Thyroid gland (tissue), 4 donors: ENCODE results near the gene MARCKS.

Experiments
- POLR2A ChIP-seq, 2 donors: fragments of 450-650 bp; IDR thresholded peaks; one replicate each; pipeline ENCODE4 v1.6.1; 2017; ENCODE audit warnings: antibody characterized with exemption in 2 of 2, mild to moderate bottlenecking in 2 of 2, moderate library complexity in 1 of 2
- TF ChIP-seq, protein P1 (sequence below), 6 experiments: fragments of 200-600 bp in 3 of 6; fragments of 450-650 bp in 3 of 6; sonication (generic) in 3 of 6; IDR thresholded peaks; one replicate each; pipeline ENCODE4 v1.5.1; 2016 to 2019; ENCODE audit warnings: antibody characterized with exemption in 6 of 6, mild to moderate bottlenecking in 2 of 6, inconsistent platforms in 1 of 6, moderate library complexity in 1 of 6

GRCh38 chr6:113884011-113884410 is 26.9 kb downstream of the MARCKS start:
- TF ChIP-seq, protein P1, sequence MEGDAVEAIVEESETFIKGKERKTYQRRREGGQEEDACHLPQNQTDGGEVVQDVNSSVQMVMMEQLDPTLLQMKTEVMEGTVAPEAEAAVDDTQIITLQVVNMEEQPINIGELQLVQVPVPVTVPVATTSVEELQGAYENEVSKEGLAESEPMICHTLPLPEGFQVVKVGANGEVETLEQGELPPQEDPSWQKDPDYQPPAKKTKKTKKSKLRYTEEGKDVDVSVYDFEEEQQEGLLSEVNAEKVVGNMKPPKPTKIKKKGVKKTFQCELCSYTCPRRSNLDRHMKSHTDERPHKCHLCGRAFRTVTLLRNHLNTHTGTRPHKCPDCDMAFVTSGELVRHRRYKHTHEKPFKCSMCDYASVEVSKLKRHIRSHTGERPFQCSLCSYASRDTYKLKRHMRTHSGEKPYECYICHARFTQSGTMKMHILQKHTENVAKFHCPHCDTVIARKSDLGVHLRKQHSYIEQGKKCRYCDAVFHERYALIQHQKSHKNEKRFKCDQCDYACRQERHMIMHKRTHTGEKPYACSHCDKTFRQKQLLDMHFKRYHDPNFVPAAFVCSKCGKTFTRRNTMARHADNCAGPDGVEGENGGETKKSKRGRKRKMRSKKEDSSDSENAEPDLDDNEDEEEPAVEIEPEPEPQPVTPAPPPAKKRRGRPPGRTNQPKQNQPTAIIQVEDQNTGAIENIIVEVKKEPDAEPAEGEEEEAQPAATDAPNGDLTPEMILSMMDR (IDR thresholded peaks at IDR 0.05) = no peak
- TF ChIP-seq POLR2A (IDR thresholded peaks at IDR 0.05) = no peak
